Esophagus squamous epithelium (tissue), 5 donors: ENCODE data around the gene LPAR1. TPM values are rescaled to one million over a fixed set of nuclear protein-coding genes. Genes with fewer than 3 reads are reported as not detected.
A peak's percentile ranks its signal among the peaks of the same experiment; 100 is the strongest.

Experiments used
- DNase-seq: peaks from one replicate; lab custom pipeline; 2025; lab: John Stamatoyannopoulos, UW
- H3K27ac ChIP-seq, 4 donors: fragments of 200-600 bp; sonication (generic); one replicate each; pipeline ENCODE4 v1.5.1; 2016 to 2019; ENCODE audit warnings: mild to moderate bottlenecking in 1 of 4
- H3K27me3 ChIP-seq, 4 donors: fragments of 200-600 bp; sonication (generic); 1 replicate in 3 of 4; 2 replicates in 1 of 4; pipeline versions ENCODE4 v1.5.1 to v1.6.0; 2017 to 2021; ENCODE audit warnings: antibody characterized with exemption in 1 of 4
- H3K36me3 ChIP-seq, 3 donors: fragments of 200-600 bp; sonication (generic); one replicate each; pipeline ENCODE4 v1.5.1; 2016 to 2019
- H3K4me1 ChIP-seq, 3 donors: fragments of 200-600 bp; sonication (generic); one replicate each; pipeline ENCODE4 v1.5.1; 2017 to 2019
- H3K4me3 ChIP-seq, 4 donors: fragments of 200-600 bp; sonication (generic); 1 replicate in 3 of 4; 2 replicates in 1 of 4; pipeline ENCODE4 v1.5.1; 2016 to 2019; ENCODE audit warnings: mild to moderate bottlenecking in 2 of 4, moderate library complexity in 1 of 4
- H3K9me3 ChIP-seq, 3 donors: fragments of 200-600 bp; sonication (generic); one replicate each; pipeline ENCODE4 v1.5.1; 2016 to 2019
- POLR2A ChIP-seq, 4 donors: fragments of 450-650 bp; IDR thresholded peaks; one replicate each; pipeline ENCODE4 v1.6.1; 2017; ENCODE audit warnings: antibody characterized with exemption in 4 of 4, mild to moderate bottlenecking in 4 of 4, moderate library complexity in 3 of 4
- WGBS, 2 donors: methylation state at CpG; one replicate each; pipeline ENCODE4 v1.1.5; 2018; 5-methylcytosine and 5-hydroxymethylcytosine counted together
- intact Hi-C: fragments of 100-400 bp; cut with DNase I; formaldehyde crosslinking; loops from one replicate; pipeline ENCODE4 v1.15.0; 2022
- total RNA-seq, 4 donors: library from RNA; depleted of rRNA; stranded (reverse); fragments of >200 nt; gene quantifications; one replicate each; pipeline ENCODE4 v1.1.0, GENCODE V29; 2016
- TF ChIP-seq, protein P1 (sequence below), 6 experiments: fragments of 450-650 bp in 4 of 6; fragments of 200-600 bp in 2 of 6; sonication (generic) in 2 of 6; IDR thresholded peaks; one replicate each; pipeline ENCODE4 v1.5.1; 2016 to 2019; ENCODE audit warnings: antibody characterized with exemption in 6 of 6, mild to moderate bottlenecking in 4 of 6, moderate library complexity in 4 of 6
- donor health status: DM: yes; HTN: yes; CAD: no.

Gene LPAR1
- total RNA-seq, 4 donors from 2014 or later, result 6.3 to 59.5 (median 14.1) TPM

- peaks cover 0 to 15% (median 0%) of the 10 kb centered on the region in 3 donors for H3K36me3 ChIP-seq
- H3K4me1 ChIP-seq, result peaks cover 0 to 39% (median 9%) of the 10 kb centered on the region in 3 donors
- DNase-seq, result no peak
- no peak overlapping the region for H3K27ac ChIP-seq
- no peak overlapping the region for H3K4me3 ChIP-seq
- no peaks in the 10 kb centered on the region for H3K9me3 ChIP-seq
- 65 to 87% methylated on average over 1 of the region's 1 CpG for WGBS, 2 donors
- TF ChIP-seq POLR2A (IDR thresholded peaks at IDR 0.05), result no peak
- TF ChIP-seq, protein P1, sequence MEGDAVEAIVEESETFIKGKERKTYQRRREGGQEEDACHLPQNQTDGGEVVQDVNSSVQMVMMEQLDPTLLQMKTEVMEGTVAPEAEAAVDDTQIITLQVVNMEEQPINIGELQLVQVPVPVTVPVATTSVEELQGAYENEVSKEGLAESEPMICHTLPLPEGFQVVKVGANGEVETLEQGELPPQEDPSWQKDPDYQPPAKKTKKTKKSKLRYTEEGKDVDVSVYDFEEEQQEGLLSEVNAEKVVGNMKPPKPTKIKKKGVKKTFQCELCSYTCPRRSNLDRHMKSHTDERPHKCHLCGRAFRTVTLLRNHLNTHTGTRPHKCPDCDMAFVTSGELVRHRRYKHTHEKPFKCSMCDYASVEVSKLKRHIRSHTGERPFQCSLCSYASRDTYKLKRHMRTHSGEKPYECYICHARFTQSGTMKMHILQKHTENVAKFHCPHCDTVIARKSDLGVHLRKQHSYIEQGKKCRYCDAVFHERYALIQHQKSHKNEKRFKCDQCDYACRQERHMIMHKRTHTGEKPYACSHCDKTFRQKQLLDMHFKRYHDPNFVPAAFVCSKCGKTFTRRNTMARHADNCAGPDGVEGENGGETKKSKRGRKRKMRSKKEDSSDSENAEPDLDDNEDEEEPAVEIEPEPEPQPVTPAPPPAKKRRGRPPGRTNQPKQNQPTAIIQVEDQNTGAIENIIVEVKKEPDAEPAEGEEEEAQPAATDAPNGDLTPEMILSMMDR (IDR thresholded peaks at IDR 0.05), result no peak
- intact Hi-C loops, result no loop called here
- H3K27me3 ChIP-seq, result no peaks in the 10 kb centered on the region
Measured at GRCh38 chr9:110939573-110939972, 98.7 kb downstream of the LPAR1 start.

DNA sequence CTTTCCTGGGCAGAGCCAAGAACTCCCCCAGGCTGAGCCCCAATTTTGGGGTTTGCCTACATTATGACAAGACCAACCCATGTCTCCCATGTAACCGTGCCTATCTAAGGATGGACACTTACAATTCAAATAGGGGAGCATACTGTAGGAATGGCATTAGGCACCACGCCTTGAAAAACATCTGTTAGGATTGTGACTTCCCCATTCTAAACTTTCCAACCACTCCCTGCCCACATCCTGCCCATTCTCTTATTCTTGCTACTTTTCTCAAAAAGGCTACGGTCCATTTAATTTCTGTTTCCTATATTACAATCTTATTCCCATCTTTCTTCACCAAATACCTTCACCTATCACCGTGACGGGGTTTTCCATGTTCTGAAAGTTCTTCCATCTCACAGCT lies 99.2 kb downstream of the LPAR1 start:
- 60 to 78% methylated on average over 5 of the region's 5 CpGs for WGBS, 2 donors
- no peak overlapping the region for H3K4me3 ChIP-seq

DNA sequence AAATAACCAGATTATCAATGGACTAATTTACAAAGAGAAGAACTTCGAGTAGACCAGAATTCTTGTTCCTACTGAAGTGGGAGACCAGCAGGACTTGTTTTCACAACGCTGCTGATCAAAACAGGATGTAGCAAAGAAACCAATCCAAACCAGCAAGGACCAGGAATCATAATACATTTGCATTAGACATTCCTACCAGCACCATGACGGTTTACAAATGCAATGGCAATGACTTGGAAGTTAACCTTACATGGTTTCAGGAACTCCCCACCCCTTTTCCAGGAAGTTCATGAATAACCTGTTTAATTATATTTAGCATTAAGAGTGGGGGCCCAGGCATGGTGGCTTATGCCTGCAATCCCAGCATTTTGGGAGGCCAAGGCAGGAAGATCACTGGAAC lies 100.0 kb downstream of the LPAR1 start:
- Histone ChIP-seq H3K9me3 (no peaks in the 10 kb centered on the region), H3K4me3 (no peak overlapping the region), H3K27me3 (no peaks in the 10 kb centered on the region), H3K36me3 (peaks cover 0 to 15% (median 0%) of the 10 kb centered on the region in 3 donors), H3K4me1 (peaks cover 0 to 39% (median 9%) of the 10 kb centered on the region in 3 donors), H3K27ac (peak overlapping the region in 1 of 4 donors; percentile 83)
- no peak for TF ChIP-seq POLR2A (IDR thresholded peaks at IDR 0.05)
- TF ChIP-seq, protein P1 (IDR thresholded peaks at IDR 0.05), result no peak
- DNase-seq, result no peak
- intact Hi-C loops, result no loop called here
- 39 to 52% methylated on average over 3 of the region's 3 CpGs for WGBS, 2 donors

More for the DNA sequence above, 99.2 kb downstream of the LPAR1 start:
- peaks cover 0 to 39% (median 9%) of the 10 kb centered on the region in 3 donors for H3K4me1 ChIP-seq
- DNase-seq, result no peak
- H3K27me3 ChIP-seq, result no peaks in the 10 kb centered on the region
- no peak for TF ChIP-seq POLR2A (IDR thresholded peaks at IDR 0.05)
- TF ChIP-seq, protein P1 (IDR thresholded peaks at IDR 0.05), result no peak
- H3K27ac ChIP-seq, result no peak overlapping the region
- intact Hi-C loops, result no loop called here
- H3K9me3 ChIP-seq, result no peaks in the 10 kb centered on the region
- H3K36me3 ChIP-seq, result peaks cover 0 to 15% (median 0%) of the 10 kb centered on the region in 3 donors

GRCh38 chr9:110936719-110937452 lies 101.4 kb downstream of the LPAR1 start:
- DNase-seq, result no peak
- H3K4me1 ChIP-seq, result peaks cover 0 to 39% (median 9%) of the 10 kb centered on the region in 3 donors
- no peaks in the 10 kb centered on the region for H3K27me3 ChIP-seq
- H3K36me3 ChIP-seq, result peaks cover 0 to 12% (median 0%) of the 10 kb centered on the region in 3 donors
- WGBS, 2 donors, result 35 to 45% methylated on average over 3 of the region's 3 CpGs
- no peaks in the 10 kb centered on the region for H3K9me3 ChIP-seq
- peak overlapping the region in 1 of 4 donors; percentile 3 for H3K4me3 ChIP-seq
- peak overlapping the region; percentile 36 to 83 (median 56) for H3K27ac ChIP-seq
- TF ChIP-seq, protein P1 (IDR thresholded peaks at IDR 0.05), result no peak
- TF ChIP-seq POLR2A (IDR thresholded peaks at IDR 0.05), result no peak
- intact Hi-C loops, result no loop called here

- intact Hi-C loops, result no loop called here
- DNase-seq, result no peak
- H3K27me3 ChIP-seq, result no peaks in the 10 kb centered on the region
- H3K4me3 ChIP-seq, result no peak overlapping the region
- TF ChIP-seq, protein P1 (IDR thresholded peaks at IDR 0.05), result no peak
- no peak for TF ChIP-seq POLR2A (IDR thresholded peaks at IDR 0.05)
- H3K36me3 ChIP-seq, result peaks cover 0 to 6% (median 0%) of the 10 kb centered on the region in 3 donors
- H3K9me3 ChIP-seq, result no peaks in the 10 kb centered on the region
- 75% methylated on average over 3 of the region's 3 CpGs for WGBS, 2 donors
- peak overlapping the region; percentile 36 to 83 (median 56) for H3K27ac ChIP-seq
- H3K4me1 ChIP-seq, result peaks cover 0 to 39% (median 9%) of the 10 kb centered on the region in 3 donors
Measured at GRCh38 chr9:110936237-110936636, 102.0 kb downstream of the LPAR1 start.
